Fibroblast of lung (primary cell): Measurements from ENCODE around the gene FHOD3.

Experiments used
- EZH2 ChIP-seq: IDR thresholded peaks from 2 replicates; pipeline ENCODE4 v1.5.1; 2012; ENCODE audit warnings: low read length, control low read depth, mild to moderate bottlenecking; ENCODE audit errors: missing control alignments
- TF ChIP-seq, protein P1 (sequence below), 2 donors: IDR thresholded peaks in 1 of 2; conservative IDR thresholded peaks in 1 of 2; 1 replicate in 1 of 2; 2 replicates in 1 of 2; pipeline ENCODE4 v1.5.1; 2011 to 2012; ENCODE audit warnings: low read length in 2 of 2, control low read depth in 1 of 2, inconsistent platforms in 1 of 2, low read depth in 1 of 2, mild to moderate bottlenecking in 1 of 2

DNA sequence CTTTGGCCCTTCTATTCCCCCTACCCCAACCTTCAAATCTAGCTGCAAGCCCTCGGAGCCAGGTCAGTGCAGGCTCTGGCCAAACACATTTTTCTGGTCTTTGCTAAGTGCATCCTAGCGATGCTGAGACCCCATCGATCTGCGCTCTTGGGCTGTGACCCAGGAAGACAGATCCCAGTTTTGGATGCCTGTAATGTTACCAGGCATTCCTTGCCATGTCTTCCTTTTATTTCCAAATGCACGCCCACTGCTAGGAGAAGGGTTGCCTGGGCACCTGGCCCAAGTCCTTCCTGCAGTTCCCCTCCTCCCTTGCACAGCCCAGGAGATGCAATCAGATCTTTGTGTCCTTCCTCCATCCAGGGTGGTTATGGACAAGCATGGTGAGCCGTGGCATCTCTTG lies 406.6 kb downstream of the FHOD3 start:
- TF ChIP-seq, protein P1, sequence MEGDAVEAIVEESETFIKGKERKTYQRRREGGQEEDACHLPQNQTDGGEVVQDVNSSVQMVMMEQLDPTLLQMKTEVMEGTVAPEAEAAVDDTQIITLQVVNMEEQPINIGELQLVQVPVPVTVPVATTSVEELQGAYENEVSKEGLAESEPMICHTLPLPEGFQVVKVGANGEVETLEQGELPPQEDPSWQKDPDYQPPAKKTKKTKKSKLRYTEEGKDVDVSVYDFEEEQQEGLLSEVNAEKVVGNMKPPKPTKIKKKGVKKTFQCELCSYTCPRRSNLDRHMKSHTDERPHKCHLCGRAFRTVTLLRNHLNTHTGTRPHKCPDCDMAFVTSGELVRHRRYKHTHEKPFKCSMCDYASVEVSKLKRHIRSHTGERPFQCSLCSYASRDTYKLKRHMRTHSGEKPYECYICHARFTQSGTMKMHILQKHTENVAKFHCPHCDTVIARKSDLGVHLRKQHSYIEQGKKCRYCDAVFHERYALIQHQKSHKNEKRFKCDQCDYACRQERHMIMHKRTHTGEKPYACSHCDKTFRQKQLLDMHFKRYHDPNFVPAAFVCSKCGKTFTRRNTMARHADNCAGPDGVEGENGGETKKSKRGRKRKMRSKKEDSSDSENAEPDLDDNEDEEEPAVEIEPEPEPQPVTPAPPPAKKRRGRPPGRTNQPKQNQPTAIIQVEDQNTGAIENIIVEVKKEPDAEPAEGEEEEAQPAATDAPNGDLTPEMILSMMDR (conservative IDR thresholded peaks at IDR 0.05 in 1 of 2, IDR thresholded peaks at IDR 0.05 in 1 of 2; ENCODE audit: low read depth in 1 of 2, low read length in 2 of 2) = no peak
- TF ChIP-seq EZH2 = no peak
